Erythroblast (primary cell): ENCODE results near the gene STARD6.

Experiments used
- GATA1 ChIP-seq: IDR thresholded peaks from 2 replicates; pipeline ENCODE4 v1.6.1; 2011; ENCODE audit warnings: low read depth, mild to moderate bottlenecking, control low read depth, low read length, moderate library complexity
- POLR2A ChIP-seq: IDR thresholded peaks from 2 replicates; pipeline ENCODE4 v1.6.1; 2011; ENCODE audit warnings: mild to moderate bottlenecking, low read length

- TF ChIP-seq POLR2A (no peak), GATA1 (no peak)
Measured at GRCh38 chr18:54338230-54338629, 19.4 kb downstream of the STARD6 start.
